Nucleus accumbens (tissue), 56 donors: ENCODE data around the gene PCDHB14.
"Not testable (repeated sequence)": the region's sequence is repeated elsewhere in the genome, so short reads cannot be mapped to it uniquely, and the experiment has no call there.

Experiments
- DNase-seq, 56 donors: peaks; one replicate each; lab custom pipeline; 2025; lab: John Stamatoyannopoulos, UW

The PCDHB14 gene

GRCh38 chr5:141208478-141208877 is 14.7 kb upstream of the PCDHB14 start, which contains the start of gene PCDHB12:
Gene PCDHB12, plus strand, starts transcription at chr5:141208719. Its CDS starts 189 bp downstream, at chr5:141208908.
- DNase-seq: peak in 2 of 56 donors; percentile 7 to 26

GRCh38 chr5:141210281-141210680 is 12.9 kb upstream of the PCDHB14 start:
- DNase-seq: not testable (repeated sequence)

GRCh38 chr5:141210849-141211248 is 12.3 kb upstream of the PCDHB14 start:
- not testable (repeated sequence) for DNase-seq

GRCh38 chr5:141213656-141214339 is 9.3 kb upstream of the PCDHB14 start, which contains the start of gene PCDHB13:
Gene PCDHB13, plus strand, starts transcription at chr5:141213919. Its CDS starts 205 bp downstream, at chr5:141214124.
- peak in 21 of 56 donors; percentile 3 to 26 (median 13) for DNase-seq

GRCh38 chr5:141214583-141214982 is 8.6 kb upstream of the PCDHB14 start:
- not testable (repeated sequence) for DNase-seq

- not testable (repeated sequence) for DNase-seq
These were observed 7.6 kb upstream of the PCDHB14 start for GRCh38 chr5:141215504-141215903.

- DNase-seq: not testable (repeated sequence)
These were observed 7.1 kb upstream of the PCDHB14 start for GRCh38 chr5:141216035-141216434.

GRCh38 chr5:141224844-141225243 is 1.7 kb downstream of the PCDHB14 start:
- DNase-seq: not testable (repeated sequence)

GRCh38 chr5:141225421-141225820 is 2.3 kb downstream of the PCDHB14 start:
- not testable (repeated sequence) for DNase-seq

- DNase-seq: no peak
These were observed 11.0 kb downstream of the PCDHB14 start for GRCh38 chr5:141234109-141234667.

- DNase-seq: not testable (repeated sequence)
These were observed 12.8 kb downstream of the PCDHB14 start for GRCh38 chr5:141235922-141236321.

- DNase-seq: no peak
These were observed 13.6 kb downstream of the PCDHB14 start for GRCh38 chr5:141236516-141237313.

- DNase-seq: no peak
These were observed 18.4 kb downstream of the PCDHB14 start for GRCh38 chr5:141241496-141241895.

- peak in 19 of 56 donors; percentile 1 to 44 (median 14) for DNase-seq
These were observed 22.1 kb downstream of the PCDHB14 start, which contains the start of gene PCDHB15 for GRCh38 chr5:141245250-141245717. Gene PCDHB15, plus strand, starts transcription at chr5:141245395. Its CDS starts 184 bp downstream, at chr5:141245579.

- not testable (repeated sequence) for DNase-seq
These were observed 23.8 kb downstream of the PCDHB14 start for GRCh38 chr5:141246971-141247370.

- DNase-seq: not testable (repeated sequence)
These were observed 24.3 kb downstream of the PCDHB14 start for GRCh38 chr5:141247434-141247833.

- no peak for DNase-seq
These were observed 27.4 kb downstream of the PCDHB14 start for GRCh38 chr5:141250576-141250975.

- no peak for DNase-seq
These were observed 35.3 kb downstream of the PCDHB14 start for GRCh38 chr5:141258464-141258863.

- DNase-seq: no peak
These were observed 35.8 kb downstream of the PCDHB14 start for GRCh38 chr5:141258948-141259347.

- no peak for DNase-seq
These were observed 37.5 kb downstream of the PCDHB14 start for GRCh38 chr5:141260458-141261237.
